BE2C (cell line): ENCODE measurements around the gene DDN. TPM values are rescaled to one million over a fixed set of nuclear protein-coding genes. Genes with fewer than 3 reads are reported as not detected.
A peak's percentile ranks its signal among the peaks of the same experiment; 100 is the strongest.

Experiments used
- DNase-seq: peaks from one replicate; pipeline ENCODE4 v3.0.0-alpha.2; 2020
- H3K27me3 ChIP-seq: fragments of 250-450 bp; sonication (Bioruptor Pico); 2 replicates; pipeline ENCODE4 v1.5.1; 2020; ENCODE audit warnings: mild to moderate bottlenecking
- H3K36me3 ChIP-seq: fragments of 250-450 bp; sonication (Bioruptor Pico); 2 replicates; pipeline ENCODE4 v1.5.1; 2020; ENCODE audit warnings: mild to moderate bottlenecking
- H3K4me1 ChIP-seq: fragments of 250-450 bp; sonication (Bioruptor Pico); 2 replicates; pipeline ENCODE4 v1.5.1; 2020
- H3K4me3 ChIP-seq: 2 replicates; pipeline ENCODE4 v1.5.1; 2011; ENCODE audit warnings: low read depth, low read length
- H3K9me3 ChIP-seq: fragments of 250-450 bp; sonication (Bioruptor Pico); 2 replicates; pipeline ENCODE4 v1.5.1; 2020
- CTCF ChIP-seq: IDR thresholded peaks from 2 replicates; pipeline ENCODE4 v1.5.1; 2012; ENCODE audit warnings: mild to moderate bottlenecking, low read depth, low read length
- polyA plus RNA-seq: library from polyadenylated mRNA; unstranded; fragments of >200 nt; gene quantifications from one replicate; pipeline ENCODE4 v1.2.1, GENCODE V29; 2012; ENCODE audit warnings: low read depth, missing spikeins; ENCODE audit not compliant: insufficient read length, insufficient read depth

The DDN gene
- 10.4 TPM for polyA plus RNA-seq

- peak; percentile 95 for DNase-seq
- Histone ChIP-seq H3K27me3 (no peaks in the 10 kb centered on the region), H3K36me3 (peaks cover 2% of the 10 kb centered on the region; the same call in 1 of the 2 replicates)
Observed at GRCh38 chr12:48999371-49000131, at the start of gene DDN. DDN (minus strand) TSS chr12:48999375; CDS start chr12:48999287, 88 bp downstream.

GRCh38 chr12:49048953-49049352 is 49.8 kb upstream of the DDN start:
- Histone ChIP-seq H3K36me3 (peaks cover 91% of the 10 kb centered on the region), H3K4me1 (no peaks in the 10 kb centered on the region), H3K4me3 (no peak overlapping the region), H3K27me3 (no peaks in the 10 kb centered on the region), H3K9me3 (no peaks in the 10 kb centered on the region)
- DNase-seq, result no peak
- TF ChIP-seq CTCF, result no peak

More at GRCh38 chr12:48999371-49000131, at the start of gene DDN:
- Histone ChIP-seq H3K4me3 (peak within 1 kb of the TSS; percentile 89), H3K4me1 (no peaks in the 10 kb centered on the region), H3K9me3 (no peaks in the 10 kb centered on the region)
- TF ChIP-seq CTCF, result peak; percentile 5; the same call in 1 of the 2 replicates

- no peak for TF ChIP-seq CTCF
- no peak overlapping the region for H3K4me3 ChIP-seq
- H3K4me1 ChIP-seq, result no peaks in the 10 kb centered on the region
- H3K36me3 ChIP-seq, result peaks cover 91% of the 10 kb centered on the region
- no peaks in the 10 kb centered on the region for H3K27me3 ChIP-seq
- H3K9me3 ChIP-seq, result no peaks in the 10 kb centered on the region
- no peak for DNase-seq
Observed at GRCh38 chr12:49046129-49046895, 47.1 kb upstream of the DDN start.

- no peak for TF ChIP-seq CTCF
- no peaks in the 10 kb centered on the region for H3K27me3 ChIP-seq
- no peaks in the 10 kb centered on the region for H3K9me3 ChIP-seq
- H3K4me3 ChIP-seq, result no peak overlapping the region
- peaks cover 91% of the 10 kb centered on the region for H3K36me3 ChIP-seq
- H3K4me1 ChIP-seq, result no peaks in the 10 kb centered on the region
- no peak for DNase-seq
Observed at GRCh38 chr12:49044660-49045059, 45.5 kb upstream of the DDN start.

- peaks cover 91% of the 10 kb centered on the region for H3K36me3 ChIP-seq
- TF ChIP-seq CTCF, result peak; percentile 89
- H3K4me3 ChIP-seq, result no peak overlapping the region
- peak; percentile 90 for DNase-seq
- no peaks in the 10 kb centered on the region for H3K27me3 ChIP-seq
- H3K9me3 ChIP-seq, result no peaks in the 10 kb centered on the region
- no peaks in the 10 kb centered on the region for H3K4me1 ChIP-seq
Observed at GRCh38 chr12:49043856-49044258, 44.7 kb upstream of the DDN start.
